Upper lobe of left lung (tissue), 4 donors: ENCODE data around the gene CAPN2.

Experiments
- CTCF ChIP-seq, 6 experiments: fragments of 450-650 bp in 4 of 6; fragments of 200-600 bp in 2 of 6; sonication (generic) in 2 of 6; IDR thresholded peaks; one replicate each; pipeline ENCODE4 v1.5.1; 2016 to 2019; ENCODE audit warnings: antibody characterized with exemption in 6 of 6
- EP300 ChIP-seq, 4 donors: sonication (generic); formaldehyde crosslinking; IDR thresholded peaks; one replicate each; pipeline ENCODE4 v1.5.1; 2017; ENCODE audit warnings: antibody characterized with exemption in 4 of 4, control low read depth in 2 of 4
- POLR2A ChIP-seq, 4 donors: fragments of 450-650 bp; IDR thresholded peaks; one replicate each; pipeline ENCODE4 v1.5.1; 2016 to 2017; ENCODE audit warnings: antibody characterized with exemption in 4 of 4, mild to moderate bottlenecking in 2 of 4
- POLR2AphosphoS5 ChIP-seq, 2 donors: sonication (generic); formaldehyde crosslinking; IDR thresholded peaks; one replicate each; pipeline ENCODE4 v1.5.1; 2017; ENCODE audit warnings: antibody characterized with exemption in 2 of 2

GRCh38 chr1:223712850-223713474 is 623 bp downstream of the CAPN2 start:
- no peak for TF ChIP-seq POLR2AphosphoS5 (IDR thresholded peaks at IDR 0.05)
- no peak for TF ChIP-seq POLR2A (IDR thresholded peaks at IDR 0.05)
- TF ChIP-seq CTCF (IDR thresholded peaks at IDR 0.05): no peak
- TF ChIP-seq EP300 (IDR thresholded peaks at IDR 0.05): no peak
